ENCODE results near the gene LBX2. TPM values are rescaled to one million over a fixed set of nuclear protein-coding genes. Genes with fewer than 3 reads are reported as not detected.
A peak's percentile ranks its signal among the peaks of the same experiment; 100 is the strongest.

Gene LBX2
- total and polyA plus RNA-seq, 10 of the 15 experiments (the other 5 are each of a cell fraction or from before 2014, with no cell fraction given), result 0.08 to 4.0 (median 0.27) TPM

GRCh38 chr2:74538881-74539339 is 39.5 kb upstream of the LBX2 start:
- FAIRE-seq (no peak), DNase-seq (ENCODE audit: low read depth, low spot score) (peak; percentile 40), ATAC-seq (peak; percentile 85)
- Histone ChIP-seq H3K4me3 (peak overlapping the region; percentile 12; the same call in 1 of the 2 replicates), H3K36me3 (ENCODE audit: control insufficient read depth in 2 of 2, insufficient read depth in 2 of 2, low read length in 1 of 2) (peaks cover 3 to 7% of the 10 kb centered on the region in 2 experiments; a peak in 3 of 4 replicates), H3K9me3 (replicated peaks; ENCODE audit: control insufficient read depth, insufficient read depth, low read length) (no peaks in the 10 kb centered on the region), H3K27ac (ENCODE audit: control insufficient read depth, insufficient read depth) (peak overlapping the region; percentile 65), H3K27me3 (replicated peaks in 1 of 2; ENCODE audit: control insufficient read depth in 2 of 2, insufficient read depth in 2 of 2, low read length in 1 of 2) (no peaks in the 10 kb centered on the region), H3K4me1 (ENCODE audit: control insufficient read depth, insufficient read depth, low read length) (peaks cover 15% of the 10 kb centered on the region), H3K4me2 (ENCODE audit: control insufficient read depth, insufficient read depth) (peak overlapping the region; percentile 78), H2AFZ (ENCODE audit: control insufficient read depth, low read depth, low read length) (peak overlapping the region; percentile 57), H3K9ac (ENCODE audit: control insufficient read depth, insufficient read depth, low read length) (no peak overlapping the region), H4K20me1 (ENCODE audit: control insufficient read depth, insufficient read depth) (no peaks in the 10 kb centered on the region), H3K79me2 (ENCODE audit: control insufficient read depth, insufficient read depth, low read length) (no peaks in the 10 kb centered on the region)
- BruUV-seq (replicated peaks), result no TSS peak
- in situ Hi-C loops (cut with MboI) (no loop called here), intact Hi-C loops (cut with micrococcal nuclease; ENCODE audit: unreplicated experiment) (no loop called here)
- ChIA-PET RAD21 (ENCODE audit: unreplicated experiment) (interaction anchor here (0.9 to 3.8 kb wide), 11 partner anchors 9 to 118 kb away, joined by 3 to 30 read pairs (median 4); partner anchors contain the start of genes AUP1, C2orf81, CCDC142 and DOK1), POLR2A (interaction anchor here (0.8 to 2.5 kb wide), 12 partner anchors 9 to 360 kb away, joined by 3 to 19 read pairs (median 5); partner anchors contain the start of genes AUP1, HTRA2 and MOB1A), CTCF (interaction anchor here (0.8 to 14.3 kb wide), 12 partner anchors 9 to 51 kb away, joined by 3 to 96 read pairs (median 6); partner anchors contain the start of genes AUP1, DQX1 and HTRA2), SMC1A (ENCODE audit: uncharacterized antibody, unreplicated experiment) (interaction anchor here (0.7 to 4.0 kb wide), 13 partner anchors 9 to 84 kb away, joined by 3 to 40 read pairs (median 5); partner anchors contain the start of genes AUP1, HTRA2 and INO80B)
- 3% methylated on average over 7 of the region's 7 CpGs for WGBS (ENCODE audit: insufficient coverage, insufficient replicate concordance, low lambda C conversion rate, missing lambda C conversion rate)
- TF ChIP-seq CHD2 (IDR thresholded peaks at IDR 0.05; ENCODE audit: borderline replicate concordance, low read depth, low read length), result no peak
- no peak for TF ChIP-seq POU2F2 (IDR thresholded peaks at IDR 0.05; ENCODE audit: borderline replicate concordance, low read depth, low read length)
- TF ChIP-seq SRF (IDR thresholded peaks at IDR 0.05; ENCODE audit: low read depth in 2 of 2, low read length in 2 of 2), result 0 out of 4 replicates have a peak, but pooled peaks of 1 of the 2 experiments have one; percentile 26
- peak; percentile 70; the same call in 1 of the 2 replicates for TF ChIP-seq RELB (IDR thresholded peaks at IDR 0.05; ENCODE audit: low read depth)
- TF ChIP-seq CEBPB (IDR thresholded peaks at IDR 0.05; ENCODE audit: borderline replicate concordance in 1 of 2, low read depth in 2 of 2, low read length in 2 of 2), result 0 out of 4 replicates have a peak, but pooled peaks of 1 of the 2 experiments have one; percentile 36
- no peak for TF ChIP-seq BCL11A (IDR thresholded peaks at IDR 0.05; ENCODE audit: low read depth, low read length)
- TF ChIP-seq MEF2A (IDR thresholded peaks at IDR 0.05; ENCODE audit: insufficient read depth, low read depth, low read length), result 0 out of 2 replicates have a peak, but pooled peaks have one; percentile 42
- 0 out of 2 replicates have a peak, but pooled peaks have one; percentile 23 for TF ChIP-seq DPF2 (IDR thresholded peaks at IDR 0.05)
- TF ChIP-seq YBX1 (IDR thresholded peaks at IDR 0.05), result no peak
- peak; percentile 64; the same call in 1 of the 2 replicates for TF ChIP-seq ATF2 (IDR thresholded peaks at IDR 0.05; ENCODE audit: low read length)
- TF ChIP-seq ETV6 (conservative IDR thresholded peaks at IDR 0.05 in 1 of 2, IDR thresholded peaks at IDR 0.05 in 1 of 2; ENCODE audit: borderline replicate concordance in 1 of 2, low read depth in 1 of 2), result peak in 1 of 2 experiments; percentile 74; a peak in 2 of 4 replicates
- TF ChIP-seq REST (IDR thresholded peaks at IDR 0.05; ENCODE audit: low read depth, low read length), result no peak
- TF ChIP-seq NFIC (IDR thresholded peaks at IDR 0.05; ENCODE audit: low read depth, low read length), result peak; percentile 86
- TF ChIP-seq SPI1 (IDR thresholded peaks at IDR 0.05; ENCODE audit: borderline replicate concordance, insufficient read depth, low read depth, low read length), result peak; percentile 34; the same call in 1 of the 2 replicates
- peak; percentile 10; the same call in 1 of the 2 replicates for TF ChIP-seq PAX5 (IDR thresholded peaks at IDR 0.05; ENCODE audit: borderline replicate concordance, low read depth, low read length)
- TF ChIP-seq POLR2A (IDR thresholded peaks at IDR 0.05; ENCODE audit: low read depth, low read length), result 0 out of 2 replicates have a peak, but pooled peaks have one; percentile 23
- TF ChIP-seq ZNF274 (IDR thresholded peaks at IDR 0.05; ENCODE audit: insufficient read depth, insufficient read length), result no peak
